DOHH2 (cell line): ENCODE measurements around the gene RAB28.

Experiments used
- H3F3A ChIP-seq: fragments of 200-600 bp; sonication (generic), shearing (Covaris generic); 2 replicates; pipeline ENCODE4 v1.6.0; 2016; ENCODE audit warnings: antibody characterized with exemption, mild to moderate bottlenecking; ENCODE audit not compliant: control insufficient read depth, insufficient read depth
- H3K27ac ChIP-seq: fragments of 200-600 bp; sonication (generic); 2 replicates; pipeline ENCODE4 v1.5.1; 2014; ENCODE audit warnings: low read depth, mild to moderate bottlenecking, low read length, moderate library complexity
- H3K27me3 ChIP-seq: fragments of 200-600 bp; sonication (generic); 2 replicates; pipeline ENCODE4 v1.6.1; 2014; ENCODE audit warnings: mild to moderate bottlenecking, low read length, mixed read lengths; ENCODE audit not compliant: control insufficient read depth
- H3K36me3 ChIP-seq: fragments of 200-600 bp; sonication (generic); 2 replicates; pipeline ENCODE4 v1.6.1; 2014; ENCODE audit warnings: mild to moderate bottlenecking, low read length, moderate library complexity, mixed read lengths; ENCODE audit not compliant: control insufficient read depth
- H3K4me1 ChIP-seq: fragments of 200-600 bp; sonication (generic); 2 replicates; pipeline ENCODE4 v1.6.1; 2014; ENCODE audit warnings: mild to moderate bottlenecking, low read length, mixed read lengths; ENCODE audit not compliant: control insufficient read depth
- H3K4me2 ChIP-seq: fragments of 200-600 bp; sonication (generic); 2 replicates; pipeline ENCODE4 v1.6.0; 2014; ENCODE audit warnings: mild to moderate bottlenecking, low read length, moderate library complexity
- H3K4me3 ChIP-seq: fragments of 200-600 bp; sonication (generic); 2 replicates; pipeline ENCODE4 v1.5.1; 2014; ENCODE audit warnings: mild to moderate bottlenecking, low read length, mixed read lengths
- H3K79me2 ChIP-seq: fragments of 200-600 bp; sonication (generic); 2 replicates; pipeline ENCODE4 v1.6.1; 2014; ENCODE audit warnings: mild to moderate bottlenecking, low read length, mixed read lengths; ENCODE audit not compliant: control insufficient read depth
- H3K9me2 ChIP-seq: fragments of 200-600 bp; sonication (generic); replicated peaks from 2 replicates; pipeline ENCODE4 v1.6.1; 2014; ENCODE audit warnings: mild to moderate bottlenecking, low read length, mixed read lengths; ENCODE audit not compliant: control insufficient read depth
- H3K9me3 ChIP-seq: fragments of 200-600 bp; sonication (generic); 2 replicates; pipeline ENCODE4 v1.6.1; 2014; ENCODE audit warnings: antibody characterized with exemption, low read length, mixed read lengths; ENCODE audit not compliant: control insufficient read depth, insufficient read depth
- H4K20me1 ChIP-seq: fragments of 200-600 bp; sonication (generic); 2 replicates; pipeline ENCODE4 v1.6.0; 2014; ENCODE audit warnings: low read depth, mild to moderate bottlenecking, antibody characterized with exemption, low read length, moderate library complexity; ENCODE audit not compliant: control insufficient read depth, insufficient read depth
- EZH2phosphoT487 ChIP-seq: fragments of 200-600 bp; sonication (generic); IDR thresholded peaks from 2 replicates; pipeline ENCODE4 v1.6.1; 2017; ENCODE audit warnings: borderline replicate concordance, mild to moderate bottlenecking, antibody characterized with exemption, low read length, moderate library complexity, mixed read lengths
- TF ChIP-seq, protein P1 (sequence below): fragments of 200-600 bp; sonication (generic); IDR thresholded peaks from one replicate; pipeline ENCODE4 v1.5.1; 2014; ENCODE audit warnings: antibody characterized with exemption, mild to moderate bottlenecking, low read depth, low read length; ENCODE audit not compliant: poor library complexity, severe bottlenecking

RAB28 gene

DNA sequence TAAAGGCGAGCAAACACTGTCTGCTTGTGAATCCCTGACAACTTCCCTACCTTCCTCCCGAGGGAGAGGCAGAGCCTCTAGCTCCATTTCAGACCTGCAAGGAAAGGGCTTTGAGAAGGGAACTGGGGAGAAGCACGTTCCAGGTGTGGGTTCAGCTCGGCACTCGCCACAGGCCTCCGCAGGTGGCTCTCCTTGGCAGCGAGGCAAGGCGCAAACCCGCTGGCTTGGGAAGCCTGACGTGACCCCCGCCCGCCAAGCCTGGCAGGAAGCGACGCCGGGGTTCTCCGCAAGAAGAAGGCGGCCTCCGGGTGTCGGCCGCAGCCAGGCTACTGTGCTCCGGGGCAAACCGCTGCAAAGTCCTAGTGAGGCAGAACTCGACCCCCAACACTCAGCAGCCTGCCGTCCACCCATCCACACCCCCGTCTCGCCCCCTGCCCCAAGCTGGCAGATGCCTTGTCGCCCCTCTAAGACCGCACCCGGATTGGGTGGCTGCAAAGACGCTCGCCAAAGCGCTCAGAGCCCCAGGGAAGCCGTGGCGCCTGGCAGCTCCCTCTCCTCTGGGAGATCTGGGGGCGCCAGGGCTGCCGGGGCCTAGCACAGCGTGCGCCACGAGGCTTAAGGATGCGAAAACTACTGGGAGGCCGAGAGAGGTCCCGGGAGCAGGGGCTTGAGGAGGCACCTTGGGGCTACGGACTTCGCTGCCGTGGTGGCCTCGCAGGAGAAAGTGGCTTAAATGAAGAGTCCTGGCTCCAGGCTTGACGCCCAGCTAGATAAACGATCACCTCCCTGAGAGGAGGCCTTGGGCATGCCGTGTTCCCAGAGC, 38.4 kb upstream of the RAB28 start:
- Histone ChIP-seq H3K27ac (no peak overlapping the region), H3K27me3 (peaks cover 23% of the 10 kb centered on the region), H3K4me2 (no peak overlapping the region), H3K9me2 (no peaks in the 10 kb centered on the region), H3K4me3 (no peak overlapping the region), H3K9me3 (peaks cover 3% of the 10 kb centered on the region; the same call in 1 of the 2 replicates), H3K4me1 (peaks cover 2% of the 10 kb centered on the region), H3F3A (no peaks in the 10 kb centered on the region), H3K36me3 (no peaks in the 10 kb centered on the region), H3K79me2 (no peaks in the 10 kb centered on the region), H4K20me1 (no peaks in the 10 kb centered on the region)
- TF ChIP-seq, protein P1, sequence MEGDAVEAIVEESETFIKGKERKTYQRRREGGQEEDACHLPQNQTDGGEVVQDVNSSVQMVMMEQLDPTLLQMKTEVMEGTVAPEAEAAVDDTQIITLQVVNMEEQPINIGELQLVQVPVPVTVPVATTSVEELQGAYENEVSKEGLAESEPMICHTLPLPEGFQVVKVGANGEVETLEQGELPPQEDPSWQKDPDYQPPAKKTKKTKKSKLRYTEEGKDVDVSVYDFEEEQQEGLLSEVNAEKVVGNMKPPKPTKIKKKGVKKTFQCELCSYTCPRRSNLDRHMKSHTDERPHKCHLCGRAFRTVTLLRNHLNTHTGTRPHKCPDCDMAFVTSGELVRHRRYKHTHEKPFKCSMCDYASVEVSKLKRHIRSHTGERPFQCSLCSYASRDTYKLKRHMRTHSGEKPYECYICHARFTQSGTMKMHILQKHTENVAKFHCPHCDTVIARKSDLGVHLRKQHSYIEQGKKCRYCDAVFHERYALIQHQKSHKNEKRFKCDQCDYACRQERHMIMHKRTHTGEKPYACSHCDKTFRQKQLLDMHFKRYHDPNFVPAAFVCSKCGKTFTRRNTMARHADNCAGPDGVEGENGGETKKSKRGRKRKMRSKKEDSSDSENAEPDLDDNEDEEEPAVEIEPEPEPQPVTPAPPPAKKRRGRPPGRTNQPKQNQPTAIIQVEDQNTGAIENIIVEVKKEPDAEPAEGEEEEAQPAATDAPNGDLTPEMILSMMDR = no peak
- TF ChIP-seq EZH2phosphoT487 = no peak

DNA sequence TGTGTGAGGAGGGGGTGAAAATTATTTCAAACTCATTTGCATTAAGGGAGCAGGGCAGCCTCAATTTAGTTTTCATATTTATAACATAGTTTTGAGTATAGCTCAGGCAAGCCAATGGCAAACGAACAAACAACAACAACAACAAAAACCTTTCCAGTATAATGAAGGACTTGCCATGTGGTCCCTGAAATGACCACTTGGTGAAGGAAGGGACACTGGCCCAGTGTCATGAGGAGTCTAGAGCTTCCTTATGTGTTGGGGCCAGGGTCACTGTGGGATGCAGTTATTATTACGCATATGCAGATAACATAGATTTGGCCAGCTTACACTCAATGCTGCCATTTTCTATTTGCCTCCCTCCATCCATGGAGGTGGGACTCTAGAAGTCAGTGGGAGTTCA, 36.9 kb upstream of the RAB28 start:
- Histone ChIP-seq H3K4me2 (no peak overlapping the region), H3K4me3 (no peak overlapping the region), H3K4me1 (no peaks in the 10 kb centered on the region), H4K20me1 (no peaks in the 10 kb centered on the region), H3F3A (no peaks in the 10 kb centered on the region), H3K79me2 (no peaks in the 10 kb centered on the region), H3K36me3 (no peaks in the 10 kb centered on the region), H3K9me2 (no peaks in the 10 kb centered on the region), H3K9me3 (peaks cover 3% of the 10 kb centered on the region; the same call in 1 of the 2 replicates), H3K27me3 (peaks cover 14% of the 10 kb centered on the region), H3K27ac (no peak overlapping the region)
- TF ChIP-seq, protein P1 = no peak
- no peak for TF ChIP-seq EZH2phosphoT487

DNA sequence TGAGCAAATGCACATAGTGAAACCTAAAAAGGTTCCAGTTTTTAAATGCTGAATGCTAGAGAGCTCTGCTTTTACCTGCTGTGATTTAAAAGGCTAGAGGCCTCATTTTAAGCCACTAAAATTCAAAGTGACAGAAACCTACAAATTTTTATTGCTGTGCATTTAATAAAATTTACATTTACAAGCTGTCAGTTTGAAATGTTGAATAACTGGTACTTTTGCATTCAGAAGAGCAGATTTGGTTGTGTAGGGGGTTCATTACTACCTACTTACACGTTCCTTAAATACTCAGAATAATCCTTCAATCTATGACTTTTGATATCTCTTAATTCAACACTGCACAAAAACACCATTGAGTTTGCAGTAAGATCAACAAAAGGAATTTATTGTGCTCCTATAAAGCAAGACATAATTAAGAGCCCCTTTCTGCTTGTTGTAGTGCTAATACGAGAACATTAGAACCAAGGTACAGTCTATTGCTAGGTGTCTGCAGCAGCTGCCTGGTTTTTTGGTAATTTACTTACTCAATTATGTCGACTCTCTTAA, 32.2 kb upstream of the RAB28 start:
- H3K27ac ChIP-seq = no peak overlapping the region
- H3K27me3 ChIP-seq = peaks cover 10% of the 10 kb centered on the region; the same call in 1 of the 2 replicates
- no peaks in the 10 kb centered on the region for H3F3A ChIP-seq
- no peak overlapping the region for H3K4me2 ChIP-seq
- H3K9me2 ChIP-seq = no peaks in the 10 kb centered on the region
- no peaks in the 10 kb centered on the region for H3K9me3 ChIP-seq
- H3K4me1 ChIP-seq = no peaks in the 10 kb centered on the region
- H4K20me1 ChIP-seq = no peaks in the 10 kb centered on the region
- H3K4me3 ChIP-seq = no peak overlapping the region
- no peaks in the 10 kb centered on the region for H3K36me3 ChIP-seq
- TF ChIP-seq, protein P1 = no peak
- H3K79me2 ChIP-seq = no peaks in the 10 kb centered on the region
